ENCODE measurements around the gene SETD5.

Gene SETD5

DNA sequence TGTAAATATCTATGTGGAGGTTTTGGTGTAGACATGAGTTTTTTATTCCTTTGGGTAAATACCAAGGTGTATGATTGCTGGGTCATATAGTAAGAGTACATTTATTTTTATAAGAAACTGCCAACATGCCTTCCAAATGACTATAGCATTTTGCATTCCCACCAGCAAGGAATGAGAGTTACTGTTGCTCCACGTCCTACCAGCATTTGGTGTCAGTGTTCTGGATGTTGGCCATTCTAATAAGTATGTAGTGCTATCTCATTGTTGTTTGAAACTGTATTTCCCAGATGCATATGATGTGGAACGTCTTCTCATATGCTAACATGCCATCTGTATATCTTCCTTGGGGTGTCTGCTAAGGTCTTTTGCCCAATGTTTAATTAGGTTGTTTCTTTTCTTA, 117.5 kb downstream of the SETD5 start:
- no peak for DNase-seq (ENCODE audit: low read depth in 3 of 3)

GRCh38 chr3:9525078-9525477, 127.7 kb downstream of the SETD5 start:
- no peak for DNase-seq (ENCODE audit: low read depth in 3 of 3)
